RWPE2 (cell line): ENCODE data around the gene NDUFS5.

Experiments used
- ATAC-seq: fragments of 200-7000 bp; cut with Tn5 transposase; 3 replicates; pipeline ENCODE4 v1.9.1; 2021; ENCODE audit warnings: low read depth
- DNase-seq: peaks from one replicate; pipeline ENCODE4 v3.0.0-alpha.2; 2020; ENCODE audit warnings: low spot score
- H3K27ac ChIP-seq: fragments of 450-650 bp; 2 replicates; pipeline ENCODE4 v1.5.1; 2017; ENCODE audit warnings: mild to moderate bottlenecking; ENCODE audit not compliant: poor library complexity, severe bottlenecking
- H3K27me3 ChIP-seq: fragments of 250-450 bp; sonication (Bioruptor Pico); 2 replicates; pipeline ENCODE4 v1.5.1; 2021; ENCODE audit warnings: mild to moderate bottlenecking, moderate library complexity; ENCODE audit not compliant: insufficient read depth, poor library complexity, severe bottlenecking
- H3K36me3 ChIP-seq: fragments of 250-450 bp; sonication (Bioruptor Pico); 2 replicates; pipeline ENCODE4 v1.5.1; 2020; ENCODE audit warnings: low read depth, mild to moderate bottlenecking, moderate library complexity
- H3K4me1 ChIP-seq: fragments of 250-450 bp; sonication (Bioruptor Pico); 2 replicates; pipeline ENCODE4 v1.5.1; 2021; ENCODE audit warnings: mild to moderate bottlenecking, moderate library complexity; ENCODE audit not compliant: insufficient read depth, poor library complexity, severe bottlenecking
- H3K4me3 ChIP-seq: fragments of 250-450 bp; sonication (Bioruptor Pico); 2 replicates; pipeline ENCODE4 v1.5.1; 2021; ENCODE audit warnings: mild to moderate bottlenecking, moderate library complexity; ENCODE audit not compliant: severe bottlenecking
- H3K9me3 ChIP-seq: fragments of 250-450 bp; sonication (Bioruptor Pico); 2 replicates; pipeline ENCODE4 v1.5.1; 2021; ENCODE audit warnings: mild to moderate bottlenecking, moderate library complexity; ENCODE audit not compliant: severe bottlenecking
- CTCF ChIP-seq: fragments of 450-650 bp; IDR thresholded peaks from one replicate; pipeline ENCODE4 v1.5.1; 2017; ENCODE audit warnings: mild to moderate bottlenecking, moderate library complexity; ENCODE audit not compliant: poor library complexity, severe bottlenecking

Gene NDUFS5

GRCh38 chr1:39034114-39034654 is 8.0 kb downstream of the NDUFS5 start:
- TF ChIP-seq CTCF: no peak
- H3K36me3 ChIP-seq: peaks cover 79% of the 10 kb centered on the region

GRCh38 chr1:39036678-39037077 is 10.5 kb downstream of the NDUFS5 start:
- TF ChIP-seq CTCF: no peak
- Histone ChIP-seq H3K36me3 (peaks cover 54% of the 10 kb centered on the region), H3K4me3 (no peak overlapping the region), H3K4me1 (no peaks in the 10 kb centered on the region), H3K27me3 (no peaks in the 10 kb centered on the region), H3K9me3 (no peaks in the 10 kb centered on the region), H3K27ac (no peak overlapping the region)
- ATAC-seq (no peak), DNase-seq (no peak)

More at GRCh38 chr1:39034114-39034654, 8.0 kb downstream of the NDUFS5 start:
- ATAC-seq: no peak
- Histone ChIP-seq H3K4me1 (no peaks in the 10 kb centered on the region), H3K9me3 (no peaks in the 10 kb centered on the region), H3K27ac (no peak overlapping the region), H3K27me3 (no peaks in the 10 kb centered on the region), H3K4me3 (no peak overlapping the region)
- no peak for DNase-seq

- H3K4me3 ChIP-seq: no peak overlapping the region
- H3K36me3 ChIP-seq: 0 out of 2 replicates have a peak, but pooled peaks cover 1% of the 10 kb centered on the region
- H3K27ac ChIP-seq: no peak overlapping the region
- no peak for TF ChIP-seq CTCF
- no peaks in the 10 kb centered on the region for H3K4me1 ChIP-seq
- DNase-seq (no peak), ATAC-seq (no peak)
- no peaks in the 10 kb centered on the region for H3K9me3 ChIP-seq
- H3K27me3 ChIP-seq: no peaks in the 10 kb centered on the region
Measured at GRCh38 chr1:39043513-39043912, 17.4 kb downstream of the NDUFS5 start.

- ATAC-seq: peak; percentile 42; the same call in 1 of the 3 replicates
- no peak for DNase-seq
Measured at GRCh38 chr1:39044762-39045161, 18.6 kb downstream of the NDUFS5 start.

More at GRCh38 chr1:39044762-39045161, 18.6 kb downstream of the NDUFS5 start:
- Histone ChIP-seq H3K4me1 (no peaks in the 10 kb centered on the region), H3K27me3 (no peaks in the 10 kb centered on the region), H3K36me3 (no peaks in the 10 kb centered on the region), H3K9me3 (no peaks in the 10 kb centered on the region), H3K4me3 (no peak overlapping the region), H3K27ac (no peak overlapping the region)
- TF ChIP-seq CTCF: no peak
